CD14-positive monocyte (primary cell): ENCODE results near the gene SHPK. TPM values are rescaled to one million over a fixed set of nuclear protein-coding genes. Genes with fewer than 3 reads are reported as not detected.

Source experiments
- DNase-seq, 3 donors: peaks; one replicate each; pipeline ENCODE4 v3.0.0-alpha.2; 2011 to 2022
- H2AFZ ChIP-seq: 2 replicates; pipeline ENCODE4 v1.6.0; 2012; ENCODE audit warnings: mild to moderate bottlenecking, low read depth, low read length, inconsistent platforms; ENCODE audit not compliant: insufficient read depth, poor library complexity, severe bottlenecking
- H3K27ac ChIP-seq, 2 donors: 1 replicate in 1 of 2; 2 replicates in 1 of 2; pipeline ENCODE4 v1.5.1; 2012 to 2013; ENCODE audit warnings: low read length in 2 of 2, control low read depth in 1 of 2, inconsistent platforms in 1 of 2, low read depth in 1 of 2, mild to moderate bottlenecking in 1 of 2
- H3K27me3 ChIP-seq, 2 donors: one replicate each; pipeline versions ENCODE4 v1.6.0 to v1.6.1; 2011 to 2013; ENCODE audit warnings: low read length in 2 of 2; ENCODE audit not compliant: control insufficient read depth in 2 of 2, insufficient read depth in 2 of 2
- H3K36me3 ChIP-seq, 2 donors: replicated peaks in 1 of 2; 1 replicate in 1 of 2; 2 replicates in 1 of 2; pipeline versions ENCODE4 v1.5.1 to v1.6.1; 2012 to 2013; ENCODE audit warnings: low read length in 2 of 2, control low read depth in 1 of 2, inconsistent platforms in 1 of 2, mild to moderate bottlenecking in 1 of 2; ENCODE audit not compliant: insufficient read depth in 2 of 2, control insufficient read depth in 1 of 2
- H3K4me1 ChIP-seq, 2 donors: 1 replicate in 1 of 2; 2 replicates in 1 of 2; pipeline versions ENCODE4 v1.5.1 to v1.6.1; 2012 to 2013; ENCODE audit warnings: low read length in 2 of 2, control low read depth in 1 of 2, inconsistent platforms in 1 of 2, mild to moderate bottlenecking in 1 of 2, moderate library complexity in 1 of 2; ENCODE audit not compliant: insufficient read depth in 2 of 2, control insufficient read depth in 1 of 2
- H3K4me2 ChIP-seq: replicated peaks from 2 replicates; pipeline ENCODE3; 2012; ENCODE audit warnings: low read length, moderate library complexity, mild to moderate bottlenecking; ENCODE audit not compliant: poor library complexity, severe bottlenecking; ENCODE audit errors: extremely low read depth
- H3K4me3 ChIP-seq, 3 experiments: fragments of 200-600 bp in 1 of 3; sonication (generic) in 1 of 3; replicated peaks in 1 of 3; 1 replicate in 2 of 3; 2 replicates in 1 of 3; pipeline ENCODE4 v1.5.1; 2011 to 2013; ENCODE audit warnings: low read length in 3 of 3, mild to moderate bottlenecking in 3 of 3, control low read depth in 2 of 3, low read depth in 2 of 3, inconsistent platforms in 1 of 3, moderate library complexity in 1 of 3
- H3K79me2 ChIP-seq: 2 replicates; pipeline ENCODE4 v1.6.0; 2012; ENCODE audit warnings: mild to moderate bottlenecking, control low read depth, inconsistent platforms, low read length, moderate library complexity; ENCODE audit not compliant: insufficient read depth
- H3K9ac ChIP-seq: 2 replicates; pipeline ENCODE4 v1.6.0; 2017; ENCODE audit warnings: low read length, mild to moderate bottlenecking; ENCODE audit not compliant: insufficient read depth, poor library complexity, severe bottlenecking
- H3K9me3 ChIP-seq, 2 donors: replicated peaks in 1 of 2; 1 replicate in 1 of 2; 2 replicates in 1 of 2; pipeline versions ENCODE4 v1.5.1 to v1.6.1; 2012 to 2013; ENCODE audit warnings: low read length in 2 of 2, control low read depth in 1 of 2; ENCODE audit not compliant: control insufficient read depth in 1 of 2, insufficient read depth in 1 of 2
- H4K20me1 ChIP-seq: 2 replicates; pipeline ENCODE4 v1.6.0; 2012; ENCODE audit warnings: mild to moderate bottlenecking, low read length, control low read depth, moderate library complexity; ENCODE audit not compliant: insufficient read depth
- H3K27ac Mint-ChIP-seq, 7 donors: one replicate each; pipeline ENCODE4 v1.8.0; 2020; ENCODE audit warnings: mild to moderate bottlenecking in 7 of 7, mixed read lengths in 7 of 7, moderate library complexity in 6 of 7, inconsistent platforms in 2 of 7
- H3K27me3 Mint-ChIP-seq, 3 donors: one replicate each; pipeline ENCODE4 v1.8.0; 2021 to 2022; ENCODE audit warnings: low read depth in 3 of 3, mild to moderate bottlenecking in 3 of 3, mixed read lengths in 3 of 3, moderate library complexity in 3 of 3, inconsistent platforms in 1 of 3
- H3K36me3 Mint-ChIP-seq, 2 donors: one replicate each; pipeline ENCODE4 v1.8.0; 2020; ENCODE audit warnings: mixed read lengths in 2 of 2, inconsistent platforms in 1 of 2, mild to moderate bottlenecking in 1 of 2
- H3K4me1 Mint-ChIP-seq: one replicate; pipeline ENCODE4 v1.8.0; 2020; ENCODE audit warnings: mild to moderate bottlenecking, mixed read lengths
- H3K4me3 Mint-ChIP-seq, 2 donors: one replicate each; pipeline ENCODE4 v1.8.0; 2020; ENCODE audit warnings: mild to moderate bottlenecking in 2 of 2, mixed read lengths in 2 of 2, moderate library complexity in 1 of 2
- H3K9me3 Mint-ChIP-seq, 7 donors: one replicate each; pipeline ENCODE4 v1.8.0; 2020 to 2022; ENCODE audit warnings: mixed read lengths in 7 of 7, mild to moderate bottlenecking in 6 of 7, moderate library complexity in 6 of 7, inconsistent platforms in 2 of 7
- WGBS: methylation state at CpG from one replicate; pipeline ENCODE4 v1.1.5; 2013; ENCODE audit warnings: missing lambda C conversion rate; ENCODE audit not compliant: insufficient coverage; 5-methylcytosine and 5-hydroxymethylcytosine counted together
- intact Hi-C, 2 donors: fragments of 100-400 bp; cut with micrococcal nuclease; formaldehyde crosslinking; loops; one replicate each; pipeline versions ENCODE4 v1.15.0 to v1.15.1; 2023
- polyA plus RNA-seq, 3 donors: library from polyadenylated mRNA; depleted of rRNA in 1 of 3; unstranded in 2 of 3; stranded (reverse) in 1 of 3; fragments of 300-500 nt in 2 of 3; fragments of >200 nt in 1 of 3; fragmentation: Illumina TruSeq in 2 of 3; gene quantifications; 1 replicate in 2 of 3; 2 replicates in 1 of 3; pipeline ENCODE4 v1.2.3, GENCODE V29; 2012 to 2021
- TF ChIP-seq, protein P1 (sequence below): fragments of 200-600 bp; IDR thresholded peaks from one replicate; pipeline ENCODE4 v1.8.0; 2022; ENCODE audit warnings: antibody characterized with exemption, mild to moderate bottlenecking

SHPK gene
- polyA plus RNA-seq, 3 donors: 4.3 to 4.6 (median 4.6) TPM

DNA sequence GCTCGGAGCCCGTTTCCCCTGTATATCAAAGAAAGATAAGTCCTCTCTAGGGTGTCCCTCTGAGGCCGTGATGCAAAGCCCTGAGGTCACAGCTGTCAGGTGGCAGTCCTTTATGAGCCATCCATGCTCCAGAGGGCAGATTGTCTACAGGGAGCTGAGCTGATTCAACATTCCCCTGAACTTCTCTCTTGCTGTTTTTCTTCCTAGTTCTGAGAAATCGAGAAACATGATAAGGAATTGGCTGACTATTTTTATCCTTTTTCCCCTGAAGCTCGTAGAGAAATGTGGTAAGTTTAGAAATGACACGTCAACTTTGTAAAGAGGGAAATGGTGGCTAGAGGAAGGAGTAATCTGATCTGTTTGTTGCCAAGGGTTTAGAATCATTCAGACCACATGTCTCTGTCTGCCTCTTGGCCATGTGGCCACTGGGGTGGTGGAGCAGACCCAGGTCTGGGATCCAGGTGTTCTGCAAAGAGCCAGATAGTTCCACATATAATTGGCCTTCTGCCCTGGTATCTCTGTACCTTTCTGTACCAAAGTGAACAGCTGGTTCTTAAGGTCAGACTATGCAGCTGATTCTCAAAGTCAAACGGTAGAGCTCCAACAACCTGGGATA, 4.0 kb upstream of the SHPK start:
- WGBS: 20% methylated on average over 2 of the region's 7 CpGs
- peak overlapping the region; percentile 55 for H2AFZ ChIP-seq
- H3K4me1 Mint-ChIP-seq: peaks cover 40% of the 10 kb centered on the region
- intact Hi-C loops: loop anchor here (2.0 to 10.0 kb wide), 2 partner anchors 593 to 595 kb away; no protein-coding TSS in a partner anchor
- peak overlapping the region in 1 of 3 experiments; percentile 36 for H3K4me3 ChIP-seq
- H3K36me3 Mint-ChIP-seq: peaks cover 11 to 38% of the 10 kb centered on the region in 2 donors
- no peaks in the 10 kb centered on the region for H3K27me3 ChIP-seq
- H3K79me2 ChIP-seq: peaks cover 18% of the 10 kb centered on the region
- peak overlapping the region; percentile 87 to 94 (median 90) for H3K27ac Mint-ChIP-seq
- peaks cover 0 to 2% (median 0%) of the 10 kb centered on the region in 3 donors for H3K27me3 Mint-ChIP-seq
- no peaks in the 10 kb centered on the region for H4K20me1 ChIP-seq
- peak overlapping the region; percentile 51 to 53 for H3K4me3 Mint-ChIP-seq
- TF ChIP-seq, protein P1, sequence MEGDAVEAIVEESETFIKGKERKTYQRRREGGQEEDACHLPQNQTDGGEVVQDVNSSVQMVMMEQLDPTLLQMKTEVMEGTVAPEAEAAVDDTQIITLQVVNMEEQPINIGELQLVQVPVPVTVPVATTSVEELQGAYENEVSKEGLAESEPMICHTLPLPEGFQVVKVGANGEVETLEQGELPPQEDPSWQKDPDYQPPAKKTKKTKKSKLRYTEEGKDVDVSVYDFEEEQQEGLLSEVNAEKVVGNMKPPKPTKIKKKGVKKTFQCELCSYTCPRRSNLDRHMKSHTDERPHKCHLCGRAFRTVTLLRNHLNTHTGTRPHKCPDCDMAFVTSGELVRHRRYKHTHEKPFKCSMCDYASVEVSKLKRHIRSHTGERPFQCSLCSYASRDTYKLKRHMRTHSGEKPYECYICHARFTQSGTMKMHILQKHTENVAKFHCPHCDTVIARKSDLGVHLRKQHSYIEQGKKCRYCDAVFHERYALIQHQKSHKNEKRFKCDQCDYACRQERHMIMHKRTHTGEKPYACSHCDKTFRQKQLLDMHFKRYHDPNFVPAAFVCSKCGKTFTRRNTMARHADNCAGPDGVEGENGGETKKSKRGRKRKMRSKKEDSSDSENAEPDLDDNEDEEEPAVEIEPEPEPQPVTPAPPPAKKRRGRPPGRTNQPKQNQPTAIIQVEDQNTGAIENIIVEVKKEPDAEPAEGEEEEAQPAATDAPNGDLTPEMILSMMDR: no peak
- H3K4me2 ChIP-seq: peak overlapping the region; percentile 33
- H3K9me3 Mint-ChIP-seq: peaks cover 0 to 2% (median 0%) of the 10 kb centered on the region in 7 donors
- peaks cover 34 to 44% of the 10 kb centered on the region in 2 donors for H3K4me1 ChIP-seq
- H3K36me3 ChIP-seq: peaks cover 2 to 13% of the 10 kb centered on the region in 2 donors
- H3K27ac ChIP-seq: peak overlapping the region; percentile 52 to 74
- no peaks in the 10 kb centered on the region for H3K9me3 ChIP-seq
- H3K9ac ChIP-seq: no peak overlapping the region
- peak; percentile 30 to 69 (median 41) for DNase-seq

DNA sequence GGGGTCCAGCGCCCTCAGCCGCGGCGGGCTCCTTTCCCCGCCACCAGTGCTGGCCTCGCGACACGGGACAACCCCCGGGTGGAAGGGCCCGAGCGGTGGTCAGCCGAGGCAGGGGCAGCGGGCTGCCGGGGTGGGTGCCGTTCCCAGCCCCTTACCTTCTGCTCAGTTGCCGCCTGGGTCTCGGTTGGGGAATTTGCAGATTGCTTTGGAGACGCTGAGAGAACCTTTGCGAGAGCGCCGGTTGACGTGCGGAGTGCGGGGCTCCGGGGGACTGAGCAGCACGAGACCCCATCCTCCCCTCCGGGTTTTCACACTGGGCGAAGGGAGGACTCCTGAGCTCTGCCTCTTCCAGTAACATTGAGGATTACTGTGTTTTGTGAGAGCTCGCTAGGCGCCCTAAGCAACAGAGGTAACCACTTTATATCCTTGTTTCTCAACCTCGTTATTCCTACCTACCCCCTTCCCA, 891 bp upstream of the SHPK start:
- Mint-ChIP-seq H3K27ac (peak overlapping the region in 4 of 7 donors; percentile 37 to 98 (median 69)), H3K4me3 (peak overlapping the region; percentile 86 to 97), H3K27me3 (peaks cover 0 to 4% (median 0%) of the 10 kb centered on the region in 3 donors), H3K9me3 (peaks cover 0 to 2% (median 0%) of the 10 kb centered on the region in 7 donors), H3K36me3 (peaks cover 6 to 16% of the 10 kb centered on the region in 2 donors), H3K4me1 (peaks cover 47% of the 10 kb centered on the region)
- TF ChIP-seq, protein P1: no peak
- Histone ChIP-seq H3K9me3 (no peaks in the 10 kb centered on the region), H3K9ac (peak overlapping the region; percentile 93), H3K4me1 (peaks cover 38 to 49% of the 10 kb centered on the region in 2 donors), H2AFZ (peak overlapping the region; percentile 97), H3K4me3 (peak overlapping the region; percentile 61 to 93 (median 71)), H3K79me2 (peaks cover 32% of the 10 kb centered on the region), H3K27me3 (no peaks in the 10 kb centered on the region), H4K20me1 (no peaks in the 10 kb centered on the region), H3K36me3 (peaks cover 0 to 5% of the 10 kb centered on the region in 2 donors), H3K27ac (peak overlapping the region in 1 of 2 donors; percentile 94), H3K4me2 (peak overlapping the region; percentile 90)
- peak in 1 of 3 donors; percentile 20 for DNase-seq
- WGBS: under 1% methylated on average over 25 of the region's 31 CpGs
- intact Hi-C loops: loop anchor here in 1 of 2 donors (2.0 to 10.0 kb wide), 2 partner anchors 32 to 592 kb away; partner anchors contain the start of genes EMC6 and TAX1BP3
